Neuronal stem cell (in vitro differentiated cells): ENCODE results near the gene MGLL.

Experiments used
- DNase-seq: peaks from one replicate; pipeline ENCODE4 v3.0.0-alpha.2; 2013; ENCODE audit warnings: low spot score
- H2AFZ ChIP-seq: one replicate; pipeline ENCODE4 v1.6.1; 2013; ENCODE audit warnings: mild to moderate bottlenecking, low read length, inconsistent platforms
- H2AK5ac ChIP-seq: 2 replicates; pipeline ENCODE4 v1.6.1; 2013; ENCODE audit warnings: low read depth, mild to moderate bottlenecking, inconsistent platforms, low read length, moderate library complexity, mixed read lengths
- H2BK120ac ChIP-seq: 2 replicates; pipeline ENCODE4 v1.6.1; 2013; ENCODE audit warnings: low read depth, mild to moderate bottlenecking, inconsistent platforms, low read length, moderate library complexity, mixed read lengths
- H2BK12ac ChIP-seq: one replicate; pipeline ENCODE4 v1.6.1; 2013; ENCODE audit warnings: low read length, inconsistent platforms
- H2BK15ac ChIP-seq: 2 replicates; pipeline ENCODE4 v1.6.1; 2013; ENCODE audit warnings: mild to moderate bottlenecking, low read length, inconsistent platforms, mixed read lengths
- H2BK5ac ChIP-seq: one replicate; pipeline ENCODE4 v1.6.1; 2013; ENCODE audit warnings: inconsistent platforms, mild to moderate bottlenecking, low read length, moderate library complexity
- H3K14ac ChIP-seq: one replicate; pipeline ENCODE4 v1.6.1; 2013; ENCODE audit warnings: low read length, inconsistent platforms
- H3K18ac ChIP-seq: 2 replicates; pipeline ENCODE4 v1.6.1; 2013; ENCODE audit warnings: low read length, inconsistent platforms
- H3K23ac ChIP-seq: 2 replicates; pipeline ENCODE4 v1.6.1; 2013; ENCODE audit warnings: low read depth, mild to moderate bottlenecking, mixed read lengths, low read length, inconsistent platforms; ENCODE audit not compliant: poor library complexity
- H3K27ac ChIP-seq: replicated peaks from 3 replicates; pipeline ENCODE4 v1.5.1; 2013; ENCODE audit warnings: low read length, inconsistent platforms
- H3K27me3 ChIP-seq, 3 experiments: 2 replicates each; pipeline ENCODE4 v1.6.1; 2013; ENCODE audit warnings: low read length in 3 of 3, mild to moderate bottlenecking in 2 of 3, inconsistent platforms in 1 of 3, low read depth in 1 of 3, mixed read lengths in 1 of 3, moderate library complexity in 1 of 3; ENCODE audit not compliant: control insufficient read depth in 3 of 3, insufficient read depth in 3 of 3
- H3K36me3 ChIP-seq, 2 donors: replicated peaks in 1 of 2; 2 replicates each; pipeline ENCODE4 v1.6.1; 2013; ENCODE audit warnings: low read length in 2 of 2; ENCODE audit not compliant: control insufficient read depth in 2 of 2, insufficient read depth in 2 of 2
- H3K4ac ChIP-seq: 2 replicates; pipeline ENCODE4 v1.6.1; 2013; ENCODE audit warnings: inconsistent platforms, mild to moderate bottlenecking, low read length, moderate library complexity
- H3K4me1 ChIP-seq, 2 donors: 1 replicate in 1 of 2; 2 replicates in 1 of 2; pipeline ENCODE4 v1.6.1; 2013; ENCODE audit warnings: low read length in 2 of 2, low read depth in 1 of 2; ENCODE audit not compliant: control insufficient read depth in 2 of 2, insufficient read depth in 1 of 2
- H3K4me2 ChIP-seq: one replicate; pipeline ENCODE4 v1.6.1; 2013; ENCODE audit warnings: mild to moderate bottlenecking, low read length, inconsistent platforms; ENCODE audit not compliant: insufficient read depth, poor library complexity, severe bottlenecking
- H3K4me3 ChIP-seq, 2 donors: 2 replicates each; pipeline ENCODE4 v1.5.1; 2013; ENCODE audit warnings: low read length in 2 of 2, mild to moderate bottlenecking in 2 of 2, inconsistent platforms in 1 of 2, moderate library complexity in 1 of 2
- H3K79me1 ChIP-seq: one replicate; pipeline ENCODE4 v1.6.1; 2013; ENCODE audit warnings: low read depth, mild to moderate bottlenecking, inconsistent platforms, low read length, moderate library complexity
- H3K9ac ChIP-seq: one replicate; pipeline ENCODE4 v1.6.1; 2013; ENCODE audit warnings: mild to moderate bottlenecking, low read depth, low read length, inconsistent platforms; ENCODE audit not compliant: poor library complexity
- H3K9me3 ChIP-seq, 2 donors: replicated peaks in 1 of 2; 2 replicates each; pipeline versions ENCODE3 to v1.6.1; 2013; ENCODE audit warnings: low read length in 2 of 2, mild to moderate bottlenecking in 2 of 2, inconsistent platforms in 1 of 2, low read depth in 1 of 2, mixed read lengths in 1 of 2, moderate library complexity in 1 of 2; ENCODE audit not compliant: control insufficient read depth in 2 of 2, insufficient read depth in 1 of 2
- H4K8ac ChIP-seq: one replicate; pipeline ENCODE4 v1.6.1; 2013; ENCODE audit warnings: low read depth, mild to moderate bottlenecking, inconsistent platforms, low read length, moderate library complexity
- H4K91ac ChIP-seq: one replicate; pipeline ENCODE4 v1.6.1; 2013; ENCODE audit warnings: low read length, low read depth, mild to moderate bottlenecking, inconsistent platforms; ENCODE audit not compliant: poor library complexity
- WGBS, 2 donors: extraction: QIAGEN DNeasy Blood & Tissue Kit; methylation state at CpG; one replicate each; pipeline ENCODE4 v1.1.7; 2013; ENCODE audit warnings: missing lambda C conversion rate in 2 of 2, mixed read lengths in 1 of 2; ENCODE audit not compliant: insufficient read length in 2 of 2, insufficient replicate concordance in 1 of 2; ENCODE audit errors: extremely low coverage in 2 of 2; 5-methylcytosine and 5-hydroxymethylcytosine counted together

MGLL gene

DNA sequence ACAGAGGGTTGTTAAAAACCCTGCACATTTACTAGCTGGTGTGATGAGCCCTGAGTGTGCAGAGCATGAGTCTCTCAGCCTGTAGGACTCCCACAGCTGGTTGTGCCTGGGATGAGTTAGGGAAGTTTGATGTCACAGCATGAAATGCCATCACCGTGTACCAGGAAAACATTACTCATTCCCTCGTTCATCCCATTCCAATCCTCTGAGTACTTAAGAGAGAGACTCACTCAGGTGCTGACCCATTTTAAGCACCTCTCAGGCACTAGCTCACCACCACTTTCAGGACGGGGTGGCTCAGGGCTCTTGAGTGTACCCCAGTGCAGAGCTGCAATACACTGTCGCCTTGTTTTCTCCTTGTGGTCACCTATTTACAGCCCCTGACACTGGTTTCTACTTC lies 18.7 kb downstream of the MGLL start:
- no peak overlapping the region for H2AK5ac ChIP-seq
- H3K4me3 ChIP-seq, result no peak overlapping the region
- H3K14ac ChIP-seq, result no peak overlapping the region
- no peaks in the 10 kb centered on the region for H3K36me3 ChIP-seq
- no peak overlapping the region for H3K27ac ChIP-seq
- no peak overlapping the region for H3K4ac ChIP-seq
- no peaks in the 10 kb centered on the region for H3K79me1 ChIP-seq
- H2BK12ac ChIP-seq, result no peak overlapping the region
- no peak overlapping the region for H3K18ac ChIP-seq
- H2BK5ac ChIP-seq, result no peak overlapping the region
- no peak overlapping the region for H3K23ac ChIP-seq
- no peak overlapping the region for H2BK15ac ChIP-seq
- peaks cover 0 to 12% (median 0%) of the 10 kb centered on the region in 3 experiments for H3K27me3 ChIP-seq
- H2BK120ac ChIP-seq, result no peak overlapping the region
- DNase-seq, result no peak
- no peak overlapping the region for H3K9ac ChIP-seq
- WGBS, 2 donors, result no CpG with 5 or more reads among the region's 4 CpGs
- H4K91ac ChIP-seq, result no peak overlapping the region
- no peaks in the 10 kb centered on the region for H3K9me3 ChIP-seq
- no peaks in the 10 kb centered on the region for H3K4me1 ChIP-seq
- no peak overlapping the region for H3K4me2 ChIP-seq
- H4K8ac ChIP-seq, result no peak overlapping the region
- H2AFZ ChIP-seq, result no peak overlapping the region

DNA sequence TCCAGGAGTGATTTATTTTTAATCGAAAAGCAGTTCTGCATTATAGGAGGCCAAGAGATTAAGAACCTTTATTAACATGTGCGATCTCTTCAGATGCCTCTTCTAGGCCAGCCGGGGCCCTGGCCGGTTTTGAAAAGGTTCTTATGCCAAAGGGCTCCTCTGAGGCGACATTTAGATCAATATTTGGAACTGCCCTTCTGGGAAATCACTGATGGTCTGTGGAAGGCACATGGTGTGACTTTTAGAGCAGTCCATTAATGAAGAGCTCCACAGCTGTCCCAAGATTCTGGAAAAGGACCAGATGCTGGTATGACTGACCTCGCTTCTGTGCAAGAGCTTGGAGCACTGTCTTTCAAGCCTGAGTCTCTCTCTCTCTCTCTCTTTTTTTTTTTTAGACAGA lies 19.7 kb downstream of the MGLL start:
- H4K91ac ChIP-seq, result no peak overlapping the region
- H2BK15ac ChIP-seq, result no peak overlapping the region
- H2AFZ ChIP-seq, result no peak overlapping the region
- H4K8ac ChIP-seq, result no peak overlapping the region
- H3K27ac ChIP-seq, result no peak overlapping the region
- H3K4me1 ChIP-seq, result no peaks in the 10 kb centered on the region
- no peak overlapping the region for H3K23ac ChIP-seq
- H2BK5ac ChIP-seq, result no peak overlapping the region
- H2BK120ac ChIP-seq, result no peak overlapping the region
- no peaks in the 10 kb centered on the region for H3K36me3 ChIP-seq
- no CpG with 5 or more reads among the region's 6 CpGs for WGBS, 2 donors
- DNase-seq, result no peak
- H3K79me1 ChIP-seq, result no peaks in the 10 kb centered on the region
- no peak overlapping the region for H3K4me3 ChIP-seq
- no peak overlapping the region for H3K14ac ChIP-seq
- no peak overlapping the region for H3K18ac ChIP-seq
- H3K9ac ChIP-seq, result no peak overlapping the region
- H2BK12ac ChIP-seq, result no peak overlapping the region
- H3K9me3 ChIP-seq, result no peaks in the 10 kb centered on the region
- no peak overlapping the region for H3K4ac ChIP-seq
- H3K27me3 ChIP-seq, result peaks cover 0 to 12% (median 0%) of the 10 kb centered on the region in 3 experiments
- no peak overlapping the region for H3K4me2 ChIP-seq
- H2AK5ac ChIP-seq, result no peak overlapping the region

GRCh38 chr3:127801731-127802313 lies 20.5 kb downstream of the MGLL start:
- Histone ChIP-seq H3K27ac (no peak overlapping the region), H3K18ac (no peak overlapping the region), H3K4me2 (no peak overlapping the region), H3K9ac (no peak overlapping the region), H3K9me3 (no peaks in the 10 kb centered on the region), H3K4me3 (no peak overlapping the region), H3K14ac (no peak overlapping the region), H2AK5ac (no peak overlapping the region), H3K36me3 (no peaks in the 10 kb centered on the region), H4K8ac (no peak overlapping the region), H3K23ac (no peak overlapping the region), H2AFZ (no peak overlapping the region), H3K4me1 (no peaks in the 10 kb centered on the region), H4K91ac (no peak overlapping the region), H2BK12ac (no peak overlapping the region), H3K79me1 (no peaks in the 10 kb centered on the region), H2BK5ac (no peak overlapping the region), H3K4ac (no peak overlapping the region), H3K27me3 (peaks cover 0 to 12% (median 0%) of the 10 kb centered on the region in 3 experiments), H2BK15ac (no peak overlapping the region), H2BK120ac (no peak overlapping the region)
- no CpG with 5 or more reads among the region's 3 CpGs for WGBS, 2 donors
- DNase-seq, result no peak

DNA sequence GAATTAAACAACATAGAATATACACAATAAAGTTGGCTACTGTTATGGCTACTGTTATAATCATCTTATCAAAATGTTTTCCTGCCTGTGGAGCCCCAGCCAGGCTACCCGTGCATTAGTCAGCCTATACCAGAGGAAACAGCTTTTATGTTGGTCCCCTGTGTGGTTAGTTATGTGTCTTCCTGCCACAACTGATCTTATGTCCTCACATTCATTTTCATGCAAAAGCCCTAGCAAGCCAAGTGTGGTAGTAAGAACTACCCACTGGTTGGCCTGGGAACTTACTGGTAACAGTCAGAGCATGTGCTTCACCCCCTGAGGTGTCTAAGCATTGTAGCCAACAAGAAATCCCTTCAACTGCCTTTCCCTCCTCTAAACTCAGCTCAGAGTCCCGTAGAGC lies 21.8 kb downstream of the MGLL start:
- H3K18ac ChIP-seq, result no peak overlapping the region
- no peak overlapping the region for H3K4ac ChIP-seq
- H3K9me3 ChIP-seq, result no peaks in the 10 kb centered on the region
- no peak overlapping the region for H2AFZ ChIP-seq
- no peak overlapping the region for H2BK15ac ChIP-seq
- H2BK12ac ChIP-seq, result no peak overlapping the region
- H3K14ac ChIP-seq, result no peak overlapping the region
- H3K9ac ChIP-seq, result no peak overlapping the region
- no peak overlapping the region for H4K8ac ChIP-seq
- no peak overlapping the region for H3K27ac ChIP-seq
- H3K79me1 ChIP-seq, result no peaks in the 10 kb centered on the region
- no peak overlapping the region for H2BK120ac ChIP-seq
- no peak overlapping the region for H3K4me2 ChIP-seq
- H3K36me3 ChIP-seq, result no peaks in the 10 kb centered on the region
- H3K4me1 ChIP-seq, result no peaks in the 10 kb centered on the region
- H3K23ac ChIP-seq, result no peak overlapping the region
- H3K4me3 ChIP-seq, result no peak overlapping the region
- no peak for DNase-seq
- no peak overlapping the region for H4K91ac ChIP-seq
- peaks cover 0 to 12% (median 0%) of the 10 kb centered on the region in 3 experiments for H3K27me3 ChIP-seq
- H2AK5ac ChIP-seq, result no peak overlapping the region
- no CpG with 5 or more reads among the region's 2 CpGs for WGBS, 2 donors
- no peak overlapping the region for H2BK5ac ChIP-seq
